Mesenchymal stem cell (in vitro differentiated cells and primary cell): Measurements from ENCODE around the gene IRX5.

Experiments
- DNase-seq: peaks from one replicate; pipeline ENCODE4 v3.0.0-alpha.2; 2013
- H2AFZ ChIP-seq: one replicate; pipeline ENCODE4 v1.6.1; 2013; ENCODE audit warnings: low read depth, mild to moderate bottlenecking, control low read depth, inconsistent platforms, low read length, moderate library complexity
- H2AK5ac ChIP-seq: 2 replicates; pipeline ENCODE4 v1.6.1; 2013; ENCODE audit warnings: low read length, moderate library complexity, mild to moderate bottlenecking, inconsistent platforms; ENCODE audit not compliant: severe bottlenecking
- H2BK120ac ChIP-seq: one replicate; pipeline ENCODE4 v1.6.1; 2013; ENCODE audit warnings: low read depth, mild to moderate bottlenecking, inconsistent platforms, low read length, moderate library complexity
- H2BK12ac ChIP-seq, 2 experiments: one replicate each; pipeline ENCODE4 v1.6.1; 2013; ENCODE audit warnings: inconsistent platforms in 2 of 2, low read length in 2 of 2, mild to moderate bottlenecking in 2 of 2, moderate library complexity in 2 of 2, control low read depth in 1 of 2
- H2BK15ac ChIP-seq: one replicate; pipeline ENCODE4 v1.6.1; 2013; ENCODE audit warnings: mild to moderate bottlenecking, low read depth, inconsistent platforms; ENCODE audit not compliant: poor library complexity, severe bottlenecking
- H2BK5ac ChIP-seq: 2 replicates; pipeline ENCODE4 v1.6.1; 2013; ENCODE audit warnings: low read depth, mild to moderate bottlenecking, low read length, control low read depth, inconsistent platforms; ENCODE audit not compliant: poor library complexity, severe bottlenecking
- H3K14ac ChIP-seq, 2 experiments: one replicate each; pipeline ENCODE4 v1.6.1; 2013; ENCODE audit warnings: inconsistent platforms in 2 of 2, low read length in 2 of 2, control low read depth in 1 of 2, mild to moderate bottlenecking in 1 of 2, moderate library complexity in 1 of 2
- H3K18ac ChIP-seq, 2 experiments: one replicate each; pipeline ENCODE4 v1.6.1; 2013; ENCODE audit warnings: inconsistent platforms in 2 of 2, low read length in 2 of 2, control low read depth in 1 of 2, low read depth in 1 of 2, mild to moderate bottlenecking in 1 of 2
- H3K23ac ChIP-seq, 2 experiments: one replicate each; pipeline ENCODE4 v1.6.1; 2013; ENCODE audit warnings: inconsistent platforms in 2 of 2, low read length in 2 of 2, mild to moderate bottlenecking in 2 of 2, moderate library complexity in 2 of 2, control low read depth in 1 of 2
- H3K27ac ChIP-seq: 2 replicates; pipeline ENCODE4 v1.5.1; 2013; ENCODE audit warnings: mild to moderate bottlenecking, moderate library complexity, low read length, control low read depth, inconsistent platforms; ENCODE audit not compliant: poor library complexity, severe bottlenecking
- H3K27me3 ChIP-seq, 2 experiments: 2 replicates each; pipeline versions ENCODE4 v1.6.1 to v1.7.0; 2013; ENCODE audit warnings: low read length in 2 of 2, mild to moderate bottlenecking in 2 of 2, moderate library complexity in 2 of 2, control low read depth in 1 of 2, inconsistent platforms in 1 of 2; ENCODE audit not compliant: control insufficient read depth in 1 of 2, insufficient read depth in 1 of 2
- H3K36me3 ChIP-seq, 2 experiments: 2 replicates each; pipeline versions ENCODE4 v1.6.1 to v1.7.0; 2013; ENCODE audit warnings: low read length in 2 of 2, control low read depth in 1 of 2, inconsistent platforms in 1 of 2, low read depth in 1 of 2, mild to moderate bottlenecking in 1 of 2; ENCODE audit not compliant: insufficient read depth in 2 of 2, control insufficient read depth in 1 of 2
- H3K4ac ChIP-seq, 2 experiments: one replicate each; pipeline ENCODE4 v1.6.1; 2013; ENCODE audit warnings: inconsistent platforms in 2 of 2, low read length in 2 of 2, mild to moderate bottlenecking in 2 of 2, moderate library complexity in 2 of 2, control low read depth in 1 of 2, low read depth in 1 of 2
- H3K4me1 ChIP-seq: 2 replicates; pipeline ENCODE4 v1.6.1; 2013; ENCODE audit warnings: low read depth, low read length, control low read depth; ENCODE audit not compliant: control insufficient read depth, insufficient read depth
- H3K4me2 ChIP-seq: 2 replicates; pipeline ENCODE4 v1.6.1; 2013; ENCODE audit warnings: low read length, mild to moderate bottlenecking, inconsistent platforms; ENCODE audit not compliant: poor library complexity, severe bottlenecking
- H3K4me3 ChIP-seq, 2 experiments: 2 replicates each; pipeline versions ENCODE4 v1.5.1 to v1.7.0; 2013; ENCODE audit warnings: low read length in 2 of 2, mild to moderate bottlenecking in 2 of 2, control low read depth in 1 of 2, low read depth in 1 of 2; ENCODE audit not compliant: insufficient read depth in 1 of 2
- H3K79me1 ChIP-seq: replicated peaks from 2 replicates; pipeline ENCODE4 v1.6.1; 2013; ENCODE audit warnings: mild to moderate bottlenecking, control low read depth, low read length, inconsistent platforms; ENCODE audit not compliant: poor library complexity, severe bottlenecking
- H3K9ac ChIP-seq: 2 replicates; pipeline ENCODE4 v1.7.0; 2013; ENCODE audit warnings: mild to moderate bottlenecking, low read length, moderate library complexity
- H3K9me3 ChIP-seq: 2 replicates; pipeline ENCODE4 v1.7.0; 2013; ENCODE audit warnings: mild to moderate bottlenecking, low read length; ENCODE audit not compliant: control insufficient read depth
- H4K8ac ChIP-seq: one replicate; pipeline ENCODE4 v1.6.1; 2013; ENCODE audit warnings: inconsistent platforms, mild to moderate bottlenecking, low read length, moderate library complexity
- H4K91ac ChIP-seq: one replicate; pipeline ENCODE4 v1.6.1; 2013; ENCODE audit warnings: mild to moderate bottlenecking, low read length, inconsistent platforms
- WGBS: methylation state at CpG from one replicate; pipeline ENCODE4 v1.1.7; 2013; ENCODE audit warnings: mixed read lengths; 5-methylcytosine and 5-hydroxymethylcytosine counted together

IRX5 gene

GRCh38 chr16:54962045-54962444 is 31.4 kb downstream of the IRX5 start:
- Histone ChIP-seq H3K4me3 (no peak overlapping the region), H2BK5ac (no peak overlapping the region), H3K27ac (no peak overlapping the region), H3K4ac (no peak overlapping the region), H3K4me1 (no peaks in the 10 kb centered on the region), H3K36me3 (no peaks in the 10 kb centered on the region), H3K23ac (no peak overlapping the region), H2BK12ac (no peak overlapping the region), H4K91ac (no peak overlapping the region), H3K27me3 (peaks cover 0 to 4% of the 10 kb centered on the region in 2 experiments), H2AK5ac (no peak overlapping the region), H3K18ac (no peak overlapping the region), H2AFZ (no peak overlapping the region), H4K8ac (no peak overlapping the region), H3K14ac (no peak overlapping the region), H3K79me1 (no peaks in the 10 kb centered on the region), H3K9ac (no peak overlapping the region), H3K9me3 (no peaks in the 10 kb centered on the region), H3K4me2 (no peak overlapping the region), H2BK120ac (no peak overlapping the region), H2BK15ac (no peak overlapping the region)
- DNase-seq = no peak
- WGBS = 74% methylated on average over 2 of the region's 2 CpGs

- Histone ChIP-seq H3K4ac (no peak overlapping the region), H3K4me2 (no peak overlapping the region), H3K18ac (no peak overlapping the region), H2AK5ac (no peak overlapping the region), H3K9ac (no peak overlapping the region), H2AFZ (no peak overlapping the region), H3K14ac (no peak overlapping the region), H3K27ac (no peak overlapping the region), H4K8ac (no peak overlapping the region), H2BK120ac (no peak overlapping the region), H3K36me3 (no peaks in the 10 kb centered on the region), H3K4me1 (no peaks in the 10 kb centered on the region), H2BK5ac (no peak overlapping the region), H3K79me1 (no peaks in the 10 kb centered on the region), H3K4me3 (no peak overlapping the region), H3K9me3 (no peaks in the 10 kb centered on the region), H3K23ac (no peak overlapping the region), H3K27me3 (peaks cover 0 to 4% of the 10 kb centered on the region in 2 experiments), H4K91ac (no peak overlapping the region), H2BK12ac (no peak overlapping the region), H2BK15ac (no peak overlapping the region)
- DNase-seq = no peak
- 74% methylated on average over 5 of the region's 5 CpGs for WGBS
These were observed 33.6 kb downstream of the IRX5 start for GRCh38 chr16:54964239-54964638.

GRCh38 chr16:54965464-54965863 is 34.8 kb downstream of the IRX5 start:
- Histone ChIP-seq H3K27ac (no peak overlapping the region), H3K36me3 (no peaks in the 10 kb centered on the region), H2BK15ac (no peak overlapping the region), H3K9ac (no peak overlapping the region), H2BK12ac (no peak overlapping the region), H3K4me2 (no peak overlapping the region), H2AFZ (no peak overlapping the region), H3K27me3 (no peaks in the 10 kb centered on the region), H3K4ac (no peak overlapping the region), H3K4me3 (no peak overlapping the region), H4K8ac (no peak overlapping the region), H2BK5ac (no peak overlapping the region), H3K14ac (no peak overlapping the region), H3K23ac (no peak overlapping the region), H3K4me1 (no peaks in the 10 kb centered on the region), H4K91ac (no peak overlapping the region), H2BK120ac (no peak overlapping the region), H3K18ac (no peak overlapping the region), H2AK5ac (no peak overlapping the region), H3K9me3 (no peaks in the 10 kb centered on the region), H3K79me1 (no peaks in the 10 kb centered on the region)
- DNase-seq = no peak
- 55% methylated on average over 1 of the region's 2 CpGs for WGBS

GRCh38 chr16:54968011-54968410 is 37.3 kb downstream of the IRX5 start:
- Histone ChIP-seq H3K27me3 (peaks cover 0 to 3% of the 10 kb centered on the region in 2 experiments), H2BK12ac (no peak overlapping the region), H3K9me3 (no peaks in the 10 kb centered on the region), H3K4me2 (no peak overlapping the region), H4K91ac (no peak overlapping the region), H3K9ac (no peak overlapping the region), H2BK5ac (no peak overlapping the region), H3K4ac (no peak overlapping the region), H3K14ac (no peak overlapping the region), H2AK5ac (no peak overlapping the region), H3K4me3 (no peak overlapping the region), H4K8ac (no peak overlapping the region), H3K4me1 (no peaks in the 10 kb centered on the region), H2AFZ (no peak overlapping the region), H2BK15ac (no peak overlapping the region), H3K27ac (no peak overlapping the region), H2BK120ac (no peak overlapping the region), H3K36me3 (no peaks in the 10 kb centered on the region), H3K18ac (no peak overlapping the region), H3K79me1 (no peaks in the 10 kb centered on the region), H3K23ac (no peak overlapping the region)
- DNase-seq = no peak
